Measurements from ENCODE around the gene BEGAIN. TPM values are rescaled to one million over a fixed set of nuclear protein-coding genes. Genes with fewer than 3 reads are reported as not detected.

Gene BEGAIN
- total and polyA plus RNA-seq, 2 experiments from 2014 or later: 0.11 to 0.65 TPM

- WGBS, 2 experiments (ENCODE audit: low coverage in 1 of 2, low lambda C conversion rate in 2 of 2, missing lambda C conversion rate in 2 of 2): 50 to 59% methylated on average over 2 of the region's 2 CpGs
- no peaks in the 10 kb centered on the region for H3K36me3 ChIP-seq (ENCODE audit: low read depth)
Observed at GRCh38 chr14:100583245-100583644, 4.0 kb downstream of the BEGAIN start.

GRCh38 chr14:100582496-100583165 is 4.6 kb downstream of the BEGAIN start:
- TF ChIP-seq EZH2 (IDR thresholded peaks at IDR 0.05; ENCODE audit: insufficient read depth, poor library complexity, severe bottlenecking) (no peak), EZH2phosphoT487 (IDR thresholded peaks at IDR 0.05; ENCODE audit: insufficient read depth, low read depth) (no peak)
- Histone ChIP-seq H3K36me3 (ENCODE audit: low read depth) (no peaks in the 10 kb centered on the region), H3K27me3 (replicated peaks; ENCODE audit: insufficient read depth) (peaks cover under 1% of the 10 kb centered on the region; the same call in 1 of the 2 replicates), H3K9me3 (ENCODE audit: low read depth) (no peaks in the 10 kb centered on the region), H3K4me2 (ENCODE audit: unreplicated experiment) (no peak overlapping the region), H3K4me1 (ENCODE audit: insufficient read depth) (no peaks in the 10 kb centered on the region), H3K9me2 (ENCODE audit: insufficient read depth) (no peaks in the 10 kb centered on the region), H3F3A (ENCODE audit: insufficient read depth) (no peaks in the 10 kb centered on the region), H3K27ac (no peak overlapping the region), H3K9ac (no peak overlapping the region), H3K4me3 (no peak overlapping the region), H4K20me1 (ENCODE audit: insufficient read depth) (no peaks in the 10 kb centered on the region), H2AFZ (no peak overlapping the region), H3K79me2 (ENCODE audit: insufficient read depth) (no peaks in the 10 kb centered on the region)
- 91 to 93% methylated on average over 16 of the region's 16 CpGs for WGBS, 2 experiments (ENCODE audit: low coverage in 1 of 2, low lambda C conversion rate in 2 of 2, missing lambda C conversion rate in 2 of 2)
- in situ Hi-C loops (cut with MboI): no loop called here
- DNase-seq: no peak

More at GRCh38 chr14:100583245-100583644, 4.0 kb downstream of the BEGAIN start:
- peaks cover 7% of the 10 kb centered on the region; the same call in 1 of the 2 replicates for H3K27me3 ChIP-seq (replicated peaks; ENCODE audit: insufficient read depth)
- H3K4me1 ChIP-seq (ENCODE audit: insufficient read depth): no peaks in the 10 kb centered on the region
- H3F3A ChIP-seq (ENCODE audit: insufficient read depth): no peaks in the 10 kb centered on the region
- no peak overlapping the region for H2AFZ ChIP-seq
- no peak overlapping the region for H3K4me2 ChIP-seq (ENCODE audit: unreplicated experiment)
- H3K9ac ChIP-seq: no peak overlapping the region
- no peaks in the 10 kb centered on the region for H4K20me1 ChIP-seq (ENCODE audit: insufficient read depth)
- H3K9me2 ChIP-seq (ENCODE audit: insufficient read depth): no peaks in the 10 kb centered on the region
- H3K4me3 ChIP-seq: no peak overlapping the region
- no peak overlapping the region for H3K27ac ChIP-seq
- TF ChIP-seq EZH2 (IDR thresholded peaks at IDR 0.05; ENCODE audit: insufficient read depth, poor library complexity, severe bottlenecking) (no peak), EZH2phosphoT487 (IDR thresholded peaks at IDR 0.05; ENCODE audit: insufficient read depth, low read depth) (no peak)
- no peaks in the 10 kb centered on the region for H3K79me2 ChIP-seq (ENCODE audit: insufficient read depth)
- no peak for DNase-seq
- H3K9me3 ChIP-seq (ENCODE audit: low read depth): no peaks in the 10 kb centered on the region
- in situ Hi-C loops (cut with MboI): no loop called here

- no peaks in the 10 kb centered on the region for H4K20me1 ChIP-seq (ENCODE audit: insufficient read depth)
- no peak overlapping the region for H3K4me2 ChIP-seq (ENCODE audit: unreplicated experiment)
- no peaks in the 10 kb centered on the region for H3K9me2 ChIP-seq (ENCODE audit: insufficient read depth)
- no peak for TF ChIP-seq EZH2phosphoT487 (IDR thresholded peaks at IDR 0.05; ENCODE audit: insufficient read depth, low read depth)
- H2AFZ ChIP-seq: no peak overlapping the region
- no peaks in the 10 kb centered on the region for H3F3A ChIP-seq (ENCODE audit: insufficient read depth)
- H3K4me3 ChIP-seq: no peak overlapping the region
- H3K9ac ChIP-seq: no peak overlapping the region
- H3K79me2 ChIP-seq (ENCODE audit: insufficient read depth): no peaks in the 10 kb centered on the region
- no peaks in the 10 kb centered on the region for H3K27me3 ChIP-seq (replicated peaks; ENCODE audit: insufficient read depth)
- no peak for DNase-seq
- H3K4me1 ChIP-seq (ENCODE audit: insufficient read depth): no peaks in the 10 kb centered on the region
- 77 to 83% methylated on average over 27 to 28 of the region's 28 CpGs for WGBS, 2 experiments (ENCODE audit: low coverage in 1 of 2, low lambda C conversion rate in 2 of 2, missing lambda C conversion rate in 2 of 2)
- H3K36me3 ChIP-seq (ENCODE audit: low read depth): no peaks in the 10 kb centered on the region
- H3K27ac ChIP-seq: no peak overlapping the region
- H3K9me3 ChIP-seq (ENCODE audit: low read depth): no peaks in the 10 kb centered on the region
- in situ Hi-C loops (cut with MboI): no loop called here
Observed at GRCh38 chr14:100581228-100582145, 5.7 kb downstream of the BEGAIN start.

- H3K79me2 ChIP-seq (ENCODE audit: insufficient read depth): no peaks in the 10 kb centered on the region
- H3K27me3 ChIP-seq (replicated peaks; ENCODE audit: insufficient read depth): no peaks in the 10 kb centered on the region
- 87 to 93% methylated on average over 13 to 14 of the region's 14 CpGs for WGBS, 2 experiments (ENCODE audit: low coverage in 1 of 2, low lambda C conversion rate in 2 of 2, missing lambda C conversion rate in 2 of 2)
- no peaks in the 10 kb centered on the region for H3F3A ChIP-seq (ENCODE audit: insufficient read depth)
- H2AFZ ChIP-seq: no peak overlapping the region
- H3K9me2 ChIP-seq (ENCODE audit: insufficient read depth): no peaks in the 10 kb centered on the region
- in situ Hi-C loops (cut with MboI): no loop called here
- H3K4me3 ChIP-seq: no peak overlapping the region
- no peaks in the 10 kb centered on the region for H4K20me1 ChIP-seq (ENCODE audit: insufficient read depth)
- no peaks in the 10 kb centered on the region for H3K4me1 ChIP-seq (ENCODE audit: insufficient read depth)
- no peak overlapping the region for H3K9ac ChIP-seq
- no peak overlapping the region for H3K27ac ChIP-seq
- H3K36me3 ChIP-seq (ENCODE audit: low read depth): no peaks in the 10 kb centered on the region
- TF ChIP-seq EZH2phosphoT487 (IDR thresholded peaks at IDR 0.05; ENCODE audit: insufficient read depth, low read depth): no peak
- no peak for TF ChIP-seq EZH2 (IDR thresholded peaks at IDR 0.05; ENCODE audit: insufficient read depth, poor library complexity, severe bottlenecking)
- no peak overlapping the region for H3K4me2 ChIP-seq (ENCODE audit: unreplicated experiment)
- no peaks in the 10 kb centered on the region for H3K9me3 ChIP-seq (ENCODE audit: low read depth)
- no peak for DNase-seq
Observed at GRCh38 chr14:100580316-100581227, 6.6 kb downstream of the BEGAIN start.

Measured in GM23248 (cell line).